ENCODE data around the gene SLC25A42. TPM values are rescaled to one million over a fixed set of nuclear protein-coding genes. Genes with fewer than 3 reads are reported as not detected.

The SLC25A42 gene
- total and polyA plus RNA-seq, 2 of the 4 experiments (the other 2 are of a cell fraction), result 2.0 to 9.9 TPM

GRCh38 chr19:19119325-19120237 lies 55.8 kb downstream of the SLC25A42 start:
- 0 out of 2 replicates have a peak, but pooled peaks cover 2% of the 10 kb centered on the region for H3K9me3 ChIP-seq (ENCODE audit: control insufficient read depth, insufficient read depth, low read length)
- H3K4ac ChIP-seq (ENCODE audit: low read depth, low read length), result no peak overlapping the region
- H3K27ac ChIP-seq (ENCODE audit: insufficient read depth, low read length), result no peak overlapping the region
- no peaks in the 10 kb centered on the region for H4K20me1 ChIP-seq (ENCODE audit: insufficient read depth, low read length)
- H3K9me1 ChIP-seq (ENCODE audit: insufficient read depth, low read length), result no peaks in the 10 kb centered on the region
- DNase-seq (no peak), ATAC-seq (ENCODE audit: low read depth) (no peak)
- no peak overlapping the region for H3K18ac ChIP-seq (ENCODE audit: low read depth, low read length)
- in situ Hi-C loops (cut with MboI; ENCODE audit: low sequenced_read_pairs), result no loop called here
- H3K23ac ChIP-seq (ENCODE audit: low read depth, low read length), result no peak overlapping the region
- no peaks in the 10 kb centered on the region for H3K79me1 ChIP-seq (ENCODE audit: low read depth in 1 of 2, low read length in 2 of 2)
- no peak overlapping the region for H4K5ac ChIP-seq (ENCODE audit: low read depth, low read length)
- no peak overlapping the region for H4K91ac ChIP-seq (ENCODE audit: insufficient read depth, low read depth, low read length)
- dilution Hi-C loops (cut with HindIII; ENCODE audit: low sequenced_read_pairs, unreplicated experiment), result no loop called here
- H3K27me3 ChIP-seq (ENCODE audit: control insufficient read depth, insufficient read depth, low read length), result no peaks in the 10 kb centered on the region
- intact Hi-C loops (cut with micrococcal nuclease), result no loop called here
- no peak overlapping the region for H3K14ac ChIP-seq (replicated peaks; ENCODE audit: low read depth, low read length)
- H2BK5ac ChIP-seq (ENCODE audit: low read depth, low read length, poor library complexity, severe bottlenecking), result no peak overlapping the region
- H3K4me1 ChIP-seq (ENCODE audit: control insufficient read depth, insufficient read depth, low read length), result no peaks in the 10 kb centered on the region
- no peak overlapping the region for H3K4me2 ChIP-seq (ENCODE audit: low read depth, low read length)
- H3K9ac ChIP-seq (ENCODE audit: low read depth, low read length), result no peak overlapping the region
- H2BK15ac ChIP-seq (ENCODE audit: low read depth, low read length), result no peak overlapping the region
- peaks cover 12% of the 10 kb centered on the region; the same call in 1 of the 2 replicates for H3K36me3 ChIP-seq (ENCODE audit: control insufficient read depth, insufficient read depth, low read length)
- POLR2A ChIA-PET (ENCODE audit: unreplicated experiment), result no interaction called here
- 87% methylated on average over 10 of the region's 39 CpGs; no CpG with 5 or more reads in 1 of the 2 experiments for WGBS, 2 experiments (ENCODE audit: extremely low coverage in 2 of 2, insufficient read length in 1 of 2)
- no peak overlapping the region for H3K56ac ChIP-seq (ENCODE audit: extremely low read depth, insufficient read depth, low read length)
- no TSS peak for BruUV-seq (replicated peaks)
- H2AFZ ChIP-seq (replicated peaks; ENCODE audit: low read length, poor library complexity), result peak overlapping the region; percentile 14
- peak overlapping the region; percentile 55 for H2AK9ac ChIP-seq (replicated peaks; ENCODE audit: low read depth, low read length, poor library complexity)
- H3K4me3 ChIP-seq (ENCODE audit: insufficient read depth, low read depth, low read length), result no peak overlapping the region
- H2BK120ac ChIP-seq (ENCODE audit: low read depth, low read length), result no peak overlapping the region
- H2BK20ac ChIP-seq (ENCODE audit: low read depth, low read length), result no peak overlapping the region
- H4K8ac ChIP-seq (ENCODE audit: low read depth in 2 of 2, low read length in 2 of 2), result no peak overlapping the region
- CTCF ChIA-PET, result no interaction called here
- no peak overlapping the region for H2AK5ac ChIP-seq (ENCODE audit: low read depth, low read length)
- TF ChIP-seq, protein P1, sequence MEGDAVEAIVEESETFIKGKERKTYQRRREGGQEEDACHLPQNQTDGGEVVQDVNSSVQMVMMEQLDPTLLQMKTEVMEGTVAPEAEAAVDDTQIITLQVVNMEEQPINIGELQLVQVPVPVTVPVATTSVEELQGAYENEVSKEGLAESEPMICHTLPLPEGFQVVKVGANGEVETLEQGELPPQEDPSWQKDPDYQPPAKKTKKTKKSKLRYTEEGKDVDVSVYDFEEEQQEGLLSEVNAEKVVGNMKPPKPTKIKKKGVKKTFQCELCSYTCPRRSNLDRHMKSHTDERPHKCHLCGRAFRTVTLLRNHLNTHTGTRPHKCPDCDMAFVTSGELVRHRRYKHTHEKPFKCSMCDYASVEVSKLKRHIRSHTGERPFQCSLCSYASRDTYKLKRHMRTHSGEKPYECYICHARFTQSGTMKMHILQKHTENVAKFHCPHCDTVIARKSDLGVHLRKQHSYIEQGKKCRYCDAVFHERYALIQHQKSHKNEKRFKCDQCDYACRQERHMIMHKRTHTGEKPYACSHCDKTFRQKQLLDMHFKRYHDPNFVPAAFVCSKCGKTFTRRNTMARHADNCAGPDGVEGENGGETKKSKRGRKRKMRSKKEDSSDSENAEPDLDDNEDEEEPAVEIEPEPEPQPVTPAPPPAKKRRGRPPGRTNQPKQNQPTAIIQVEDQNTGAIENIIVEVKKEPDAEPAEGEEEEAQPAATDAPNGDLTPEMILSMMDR (conservative IDR thresholded peaks at IDR 0.05; ENCODE audit: low read depth, low read length), result no peak
- TF ChIP-seq RCOR1 (IDR thresholded peaks at IDR 0.05; ENCODE audit: insufficient replicate concordance, low read length), result no peak
